HG02623 (cell line): Measurements from ENCODE around the gene CLIC6.
"Not testable (repeated sequence)": the region's sequence is repeated elsewhere in the genome, so short reads cannot be mapped to it uniquely, and the experiment has no call there.

Source experiments
- ATAC-seq: cut with Tn5 transposase; IDR thresholded peaks from one replicate; pipeline ENCODE4 v1.9.1; 2021; ENCODE audit warnings: moderate library complexity; ENCODE audit not compliant: unreplicated experiment

The CLIC6 gene

GRCh38 chr21:34691390-34692032 is 22.7 kb downstream of the CLIC6 start:
- no peak for ATAC-seq

- no peak for ATAC-seq
Observed at GRCh38 chr21:34692458-34693020, 23.7 kb downstream of the CLIC6 start.

- ATAC-seq, result no peak
Observed at GRCh38 chr21:34693192-34693810, 24.5 kb downstream of the CLIC6 start.

- peak; percentile 88 for ATAC-seq
Observed at GRCh38 chr21:34695434-34695833, 26.6 kb downstream of the CLIC6 start.

GRCh38 chr21:34696121-34696520 is 27.3 kb downstream of the CLIC6 start:
- ATAC-seq, result no peak

GRCh38 chr21:34697826-34698225 is 29.0 kb downstream of the CLIC6 start:
- ATAC-seq, result no peak

GRCh38 chr21:34698270-34699015 is 29.6 kb downstream of the CLIC6 start:
- no peak for ATAC-seq

- no peak for ATAC-seq
Observed at GRCh38 chr21:34700605-34701004, 31.8 kb downstream of the CLIC6 start.

GRCh38 chr21:34701726-34702125 is 32.9 kb downstream of the CLIC6 start:
- ATAC-seq, result no peak

- no peak for ATAC-seq
Observed at GRCh38 chr21:34702341-34703170, 33.8 kb downstream of the CLIC6 start.

GRCh38 chr21:34703571-34703970 is 34.8 kb downstream of the CLIC6 start:
- ATAC-seq, result no peak

GRCh38 chr21:34704119-34704518 is 35.3 kb downstream of the CLIC6 start:
- ATAC-seq, result no peak

GRCh38 chr21:34705011-34705410 is 36.2 kb downstream of the CLIC6 start:
- ATAC-seq, result no peak

GRCh38 chr21:34706337-34706736 is 37.5 kb downstream of the CLIC6 start:
- ATAC-seq, result no peak

GRCh38 chr21:34707876-34708325 is 39.1 kb downstream of the CLIC6 start:
- peak; percentile 86 for ATAC-seq

GRCh38 chr21:34713621-34714020 is 44.8 kb downstream of the CLIC6 start:
- ATAC-seq, result no peak

GRCh38 chr21:34715518-34715917 is 46.7 kb downstream of the CLIC6 start:
- ATAC-seq, result no peak

GRCh38 chr21:34715985-34716596 is 47.3 kb downstream of the CLIC6 start:
- ATAC-seq, result no peak

- not testable (repeated sequence) for ATAC-seq
Observed at GRCh38 chr21:34718529-34718928, 49.7 kb downstream of the CLIC6 start.

GRCh38 chr21:34722684-34723300 is 54.0 kb downstream of the CLIC6 start:
- ATAC-seq, result no peak
